Right lobe of liver (tissue), 4 donors: ENCODE results near the gene TAF11L6.
"Not testable (repeated sequence)": the region's sequence is repeated elsewhere in the genome, so short reads cannot be mapped to it uniquely, and the experiment has no call there.

ENCODE experiments used
- CTCF ChIP-seq, 4 donors: fragments of 200-600 bp in 3 of 4; fragments of 450-650 bp in 1 of 4; IDR thresholded peaks; one replicate each; pipeline versions ENCODE4 v1.5.1 to v1.8.0; 2016 to 2022; ENCODE audit warnings: antibody characterized with exemption in 4 of 4, mild to moderate bottlenecking in 2 of 4
- POLR2A ChIP-seq: fragments of 450-650 bp; IDR thresholded peaks from one replicate; pipeline ENCODE4 v1.6.1; 2017; ENCODE audit warnings: antibody characterized with exemption, mild to moderate bottlenecking
- donor health status: DM: no; HTN: no; CAD: no.
- donor health status: DM: no; HTN: no; CAD: no.
- donor health status: DM: no; HTN: yes; CAD: no.

GRCh38 chr5:17521501-17521900 lies 7.0 kb upstream of the TAF11L6 start, which contains the start of gene TAF11L4:
- not testable (repeated sequence) for TF ChIP-seq CTCF (IDR thresholded peaks at IDR 0.05); POLR2A
